ENCODE results near the gene GNG5.

DNA sequence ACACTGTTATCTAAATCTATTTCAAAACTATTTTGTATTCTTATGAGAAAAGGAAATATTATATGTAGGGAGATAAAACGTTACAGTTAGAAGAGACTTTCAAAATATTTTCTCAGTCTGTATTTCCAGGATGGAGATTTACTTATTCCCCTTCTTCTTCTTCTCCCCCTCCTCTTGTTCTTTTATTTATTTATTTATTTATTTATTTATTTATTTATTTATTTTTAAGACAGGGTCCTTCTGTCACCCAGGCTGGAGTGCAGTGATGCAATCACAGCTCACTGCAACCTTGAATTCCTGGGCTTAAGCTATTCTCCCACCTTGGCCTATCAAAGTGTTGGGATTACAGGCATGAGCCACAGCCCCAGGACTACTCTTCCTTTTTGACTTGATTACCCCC is 30.2 kb downstream of the GNG5 start:
- TF ChIP-seq POLR2A (IDR thresholded peaks at IDR 0.05; ENCODE audit: low read length) = no peak
- TF ChIP-seq GATA1 (IDR thresholded peaks at IDR 0.05; ENCODE audit: low read depth, low read length) = no peak
